Frontal cortex (tissue), 4 donors: ENCODE measurements around the gene LIN28A. TPM values are rescaled to one million over a fixed set of nuclear protein-coding genes. Genes with fewer than 3 reads are reported as not detected.
"Not testable (repeated sequence)": the region's sequence is repeated elsewhere in the genome, so short reads cannot be mapped to it uniquely, and the experiment has no call there.

Source experiments
- DNase-seq, 2 donors: peaks; one replicate each; pipeline ENCODE4 v3.0.0; 2012; ENCODE audit warnings: low spot score in 2 of 2
- FAIRE-seq: peaks from 2 replicates; lab custom pipeline; 2012; peaks lifted over from hg19 to GRCh38; lab: Jason Lieb, UNC
- total RNA-seq: library from RNA; depleted of rRNA; stranded (reverse); fragments of >200 nt; gene quantifications from one replicate; pipeline ENCODE4 v1.2.3, GENCODE V29; 2014
- donor health status: control.
- donor health status: control.
- donor health status: control.

Gene LIN28A
- total RNA-seq, 1 donor from 2014 or later: not detected

GRCh38 chr1:26384076-26384475 lies 26.5 kb upstream of the LIN28A start:
- FAIRE-seq (no peak), DNase-seq (no peak)

GRCh38 chr1:26385063-26385462 lies 25.6 kb upstream of the LIN28A start:
- FAIRE-seq, DNase-seq: not testable (repeated sequence)

- no peak for FAIRE-seq
- no peak for DNase-seq
These were observed 23.2 kb upstream of the LIN28A start for GRCh38 chr1:26387447-26387846.

- FAIRE-seq (no peak), DNase-seq (no peak)
These were observed 21.7 kb upstream of the LIN28A start for GRCh38 chr1:26388791-26389445.

GRCh38 chr1:26389604-26390247 lies 20.9 kb upstream of the LIN28A start:
- no peak for DNase-seq
- no peak for FAIRE-seq

DNA sequence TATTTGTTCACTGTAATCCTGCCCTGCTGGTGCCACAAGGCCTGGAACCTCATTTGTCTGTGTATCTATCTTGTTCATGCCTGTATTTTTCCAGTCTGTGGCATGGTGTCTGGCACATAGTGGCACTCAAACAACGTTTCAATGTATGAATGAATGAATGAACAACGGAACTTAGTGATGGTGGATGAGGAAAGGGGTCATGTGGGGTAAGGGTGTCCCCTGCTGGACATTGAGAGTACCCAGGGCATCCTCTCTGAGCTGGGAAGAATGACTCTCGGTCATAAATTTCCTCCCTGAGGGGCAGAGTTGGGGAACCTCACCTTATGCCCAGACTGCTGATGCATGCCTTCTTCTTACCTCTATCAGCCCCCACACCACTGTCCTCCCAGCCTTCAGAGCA lies 19.2 kb upstream of the LIN28A start:
- FAIRE-seq (no peak), DNase-seq (no peak)

GRCh38 chr1:26395754-26396153 lies 14.9 kb upstream of the LIN28A start:
- FAIRE-seq (no peak), DNase-seq (no peak)

- no peak for DNase-seq
- no peak for FAIRE-seq
These were observed 11.6 kb upstream of the LIN28A start for GRCh38 chr1:26399034-26399433.

DNA sequence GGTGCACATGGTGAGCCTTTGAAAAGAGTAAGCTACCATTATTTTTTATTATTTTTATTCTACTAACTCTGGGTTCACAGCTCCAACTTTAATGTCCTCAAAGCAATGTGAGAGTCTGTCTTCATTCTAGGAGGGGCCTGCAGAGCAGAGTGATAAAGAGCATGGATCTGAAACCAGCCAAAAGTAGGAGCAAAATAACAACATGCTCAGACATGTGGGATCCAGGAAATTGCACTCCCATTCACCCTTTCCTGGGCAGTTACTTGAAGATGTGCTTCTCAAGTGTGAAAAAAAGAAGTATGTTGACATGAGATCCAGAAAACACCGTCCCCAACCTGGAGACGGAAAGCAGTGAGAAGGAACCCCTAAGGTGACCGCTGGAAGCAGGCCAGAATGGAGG lies 8.7 kb upstream of the LIN28A start:
- no peak for DNase-seq
- no peak for FAIRE-seq

- no peak for FAIRE-seq
- DNase-seq: no peak
These were observed 7.0 kb upstream of the LIN28A start for GRCh38 chr1:26403656-26404055.

DNA sequence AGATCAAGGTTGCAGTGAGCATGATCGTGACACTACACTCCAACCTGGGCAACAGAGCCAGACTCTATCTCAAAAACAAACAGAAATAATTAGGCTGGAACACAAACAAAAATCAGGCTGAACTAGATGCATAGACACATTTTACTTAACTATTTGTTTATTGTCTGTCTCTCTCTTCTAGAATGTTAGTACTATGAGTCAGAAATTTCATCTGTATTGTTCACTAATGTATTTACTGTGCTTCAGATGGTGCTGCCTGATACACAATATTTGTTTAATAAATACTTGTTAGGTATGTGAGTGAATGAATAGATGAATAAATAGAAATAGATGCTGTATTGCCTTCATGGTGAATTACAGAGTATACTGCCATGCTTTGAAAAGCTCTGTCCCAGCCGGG lies 6.0 kb upstream of the LIN28A start:
- no peak for DNase-seq
- no peak for FAIRE-seq

DNA sequence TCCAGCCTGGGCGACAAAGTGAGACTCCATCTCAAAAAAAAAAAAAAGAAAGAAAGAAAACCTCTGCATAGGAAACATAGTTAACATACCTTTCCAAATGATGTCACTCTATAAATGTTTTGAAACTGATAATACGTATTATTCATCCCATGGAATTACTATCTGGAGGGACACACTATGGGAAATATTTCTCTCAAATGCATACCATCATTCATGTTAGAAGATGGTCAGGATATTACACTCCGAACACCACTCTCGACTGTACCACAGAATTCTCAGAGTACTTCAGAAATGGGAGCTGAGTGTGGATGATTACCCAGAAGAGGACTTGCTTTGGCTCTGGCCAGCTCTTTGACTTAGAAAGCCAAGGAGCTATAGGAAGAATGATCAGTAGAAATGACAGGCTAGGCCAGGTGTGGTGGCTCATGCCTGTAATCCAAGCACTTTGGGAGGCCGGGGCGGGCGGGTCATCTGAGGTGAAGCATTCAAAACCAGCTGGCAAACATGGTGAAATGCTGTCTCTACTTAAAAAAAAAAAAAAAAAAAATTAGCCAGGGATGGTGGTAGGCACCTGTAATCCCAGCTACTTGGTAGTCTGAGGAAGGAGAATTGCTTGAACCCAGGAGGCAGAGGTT lies 5.2 kb upstream of the LIN28A start:
- no peak for DNase-seq
- FAIRE-seq: no peak

DNA sequence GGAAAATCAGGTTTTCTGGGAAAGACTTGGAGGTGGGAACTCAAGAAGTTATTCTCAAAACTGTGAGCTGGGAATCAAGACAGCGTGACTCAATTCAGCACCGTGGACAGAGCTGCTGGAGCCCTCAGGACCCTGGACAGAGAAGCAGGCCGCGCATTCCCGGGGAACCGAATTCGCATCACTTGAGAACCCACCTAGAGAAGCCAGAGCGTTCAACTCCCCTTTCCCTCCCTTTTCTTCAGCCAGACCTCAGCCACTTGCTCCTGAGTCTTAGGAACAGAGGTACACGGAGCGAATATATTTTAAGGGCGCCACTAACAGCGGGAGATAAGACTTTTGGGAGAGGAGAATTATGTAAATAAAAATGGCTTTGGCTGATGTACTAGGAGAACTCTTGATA lies 2.0 kb upstream of the LIN28A start:
- FAIRE-seq: no peak
- peak; percentile 79 to 84 for DNase-seq

DNA sequence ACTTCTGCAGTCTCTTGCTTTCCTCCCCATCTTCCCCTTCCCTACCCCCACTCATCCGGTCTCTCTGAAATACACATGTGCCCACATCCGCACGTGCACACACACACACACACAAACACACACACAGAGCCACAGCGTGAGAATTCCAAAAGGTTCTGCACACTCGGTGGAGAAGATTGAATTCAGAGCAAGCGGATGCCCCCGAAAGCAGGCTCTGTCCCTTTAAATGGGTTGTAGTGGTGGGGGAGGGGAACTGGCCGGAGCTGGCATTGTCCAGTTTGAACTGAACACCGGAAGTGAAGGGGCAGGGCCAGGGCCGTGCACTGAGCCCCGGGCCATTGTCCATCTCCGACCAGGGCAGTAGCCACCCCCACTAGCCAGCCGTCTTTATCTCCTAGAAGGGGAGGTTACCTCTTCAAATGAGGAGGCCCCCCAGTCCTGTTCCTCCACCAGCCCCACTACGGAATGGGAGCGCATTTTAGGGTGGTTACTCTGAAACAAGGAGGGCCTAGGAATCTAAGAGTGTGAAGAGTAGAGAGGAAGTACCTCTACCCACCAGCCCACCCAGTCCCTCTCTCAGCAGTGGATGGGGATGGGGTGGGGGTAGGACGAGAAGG lies 1.3 kb upstream of the LIN28A start:
- DNase-seq: no peak
- no peak for FAIRE-seq

GRCh38 chr1:26411624-26412074 lies 1.0 kb downstream of the LIN28A start:
- DNase-seq: no peak
- no peak for FAIRE-seq

- DNase-seq (no peak), FAIRE-seq (no peak)
These were observed 1.7 kb downstream of the LIN28A start for GRCh38 chr1:26412180-26412840.

GRCh38 chr1:26413031-26413430 lies 2.4 kb downstream of the LIN28A start:
- DNase-seq: no peak
- FAIRE-seq: no peak

GRCh38 chr1:26417111-26417759 lies 6.6 kb downstream of the LIN28A start:
- FAIRE-seq (no peak), DNase-seq (peak in 1 of 2 donors; percentile 63)

- DNase-seq (no peak), FAIRE-seq (no peak)
These were observed 8.3 kb downstream of the LIN28A start for GRCh38 chr1:26418865-26419349.

- DNase-seq (no peak), FAIRE-seq (no peak)
These were observed 8.9 kb downstream of the LIN28A start for GRCh38 chr1:26419494-26419893.
